ENCODE measurements around the gene TSPAN19.

GRCh38 chr12:84986117-84986516 is 50.0 kb downstream of the TSPAN19 start:
- TF ChIP-seq EZH2 (IDR thresholded peaks at IDR 0.05; ENCODE audit: low read depth, low read length, severe bottlenecking) (no peak), CHD7 (IDR thresholded peaks at IDR 0.05; ENCODE audit: insufficient replicate concordance, low read length) (no peak), CBX5 (IDR thresholded peaks at IDR 0.05; ENCODE audit: low read depth, low read length) (no peak), JUN (IDR thresholded peaks at IDR 0.05; ENCODE audit: low read depth, low read length) (no peak), ATF2 (IDR thresholded peaks at IDR 0.05; ENCODE audit: low read length) (no peak), GTF2F1 (IDR thresholded peaks at IDR 0.05; ENCODE audit: borderline replicate concordance, low read depth, low read length) (no peak), POLR2AphosphoS5 (IDR thresholded peaks at IDR 0.05; ENCODE audit: low read depth, low read length) (no peak), EP300 (IDR thresholded peaks at IDR 0.05; ENCODE audit: borderline replicate concordance in 1 of 2, low read depth in 2 of 2, low read length in 2 of 2) (no peak)
- TF ChIP-seq, protein P1, sequence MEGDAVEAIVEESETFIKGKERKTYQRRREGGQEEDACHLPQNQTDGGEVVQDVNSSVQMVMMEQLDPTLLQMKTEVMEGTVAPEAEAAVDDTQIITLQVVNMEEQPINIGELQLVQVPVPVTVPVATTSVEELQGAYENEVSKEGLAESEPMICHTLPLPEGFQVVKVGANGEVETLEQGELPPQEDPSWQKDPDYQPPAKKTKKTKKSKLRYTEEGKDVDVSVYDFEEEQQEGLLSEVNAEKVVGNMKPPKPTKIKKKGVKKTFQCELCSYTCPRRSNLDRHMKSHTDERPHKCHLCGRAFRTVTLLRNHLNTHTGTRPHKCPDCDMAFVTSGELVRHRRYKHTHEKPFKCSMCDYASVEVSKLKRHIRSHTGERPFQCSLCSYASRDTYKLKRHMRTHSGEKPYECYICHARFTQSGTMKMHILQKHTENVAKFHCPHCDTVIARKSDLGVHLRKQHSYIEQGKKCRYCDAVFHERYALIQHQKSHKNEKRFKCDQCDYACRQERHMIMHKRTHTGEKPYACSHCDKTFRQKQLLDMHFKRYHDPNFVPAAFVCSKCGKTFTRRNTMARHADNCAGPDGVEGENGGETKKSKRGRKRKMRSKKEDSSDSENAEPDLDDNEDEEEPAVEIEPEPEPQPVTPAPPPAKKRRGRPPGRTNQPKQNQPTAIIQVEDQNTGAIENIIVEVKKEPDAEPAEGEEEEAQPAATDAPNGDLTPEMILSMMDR (IDR thresholded peaks at IDR 0.05; ENCODE audit: control extremely low read depth in 1 of 3, insufficient read depth in 1 of 3, low read depth in 1 of 3, low read length in 3 of 3), result no peak

All from H1 (cell line).